Breast epithelium (tissue), 3 donors: ENCODE data around the gene CEP78.

Experiments
- POLR2A ChIP-seq: fragments of 450-650 bp; IDR thresholded peaks from one replicate; pipeline ENCODE4 v1.6.1; 2016; ENCODE audit warnings: antibody characterized with exemption, mild to moderate bottlenecking, moderate library complexity
- TF ChIP-seq, protein P1 (sequence below), 3 donors: fragments of 450-650 bp; IDR thresholded peaks; one replicate each; pipeline ENCODE4 v1.5.1; 2016 to 2017; ENCODE audit warnings: antibody characterized with exemption in 3 of 3, mild to moderate bottlenecking in 3 of 3, moderate library complexity in 3 of 3

DNA sequence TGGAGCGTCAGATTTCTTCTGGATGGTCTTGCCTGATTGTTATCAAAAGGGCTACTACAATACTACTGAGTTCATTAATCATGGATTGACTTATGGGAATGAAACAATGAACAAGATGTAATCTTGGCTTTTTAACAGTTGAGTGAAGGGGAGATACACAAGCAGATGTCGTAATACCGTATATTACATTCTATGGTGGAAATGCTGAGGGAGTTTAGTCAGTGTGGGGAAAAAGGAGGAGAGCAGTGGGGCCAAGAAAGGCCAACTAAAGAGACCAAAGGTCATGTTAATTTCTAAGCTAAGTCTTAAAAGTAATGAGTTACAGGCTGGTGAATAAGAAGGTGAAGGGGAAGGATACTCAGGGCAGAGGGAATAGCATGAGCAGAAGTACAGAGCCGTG, 32.0 kb downstream of the CEP78 start:
- TF ChIP-seq, protein P1, sequence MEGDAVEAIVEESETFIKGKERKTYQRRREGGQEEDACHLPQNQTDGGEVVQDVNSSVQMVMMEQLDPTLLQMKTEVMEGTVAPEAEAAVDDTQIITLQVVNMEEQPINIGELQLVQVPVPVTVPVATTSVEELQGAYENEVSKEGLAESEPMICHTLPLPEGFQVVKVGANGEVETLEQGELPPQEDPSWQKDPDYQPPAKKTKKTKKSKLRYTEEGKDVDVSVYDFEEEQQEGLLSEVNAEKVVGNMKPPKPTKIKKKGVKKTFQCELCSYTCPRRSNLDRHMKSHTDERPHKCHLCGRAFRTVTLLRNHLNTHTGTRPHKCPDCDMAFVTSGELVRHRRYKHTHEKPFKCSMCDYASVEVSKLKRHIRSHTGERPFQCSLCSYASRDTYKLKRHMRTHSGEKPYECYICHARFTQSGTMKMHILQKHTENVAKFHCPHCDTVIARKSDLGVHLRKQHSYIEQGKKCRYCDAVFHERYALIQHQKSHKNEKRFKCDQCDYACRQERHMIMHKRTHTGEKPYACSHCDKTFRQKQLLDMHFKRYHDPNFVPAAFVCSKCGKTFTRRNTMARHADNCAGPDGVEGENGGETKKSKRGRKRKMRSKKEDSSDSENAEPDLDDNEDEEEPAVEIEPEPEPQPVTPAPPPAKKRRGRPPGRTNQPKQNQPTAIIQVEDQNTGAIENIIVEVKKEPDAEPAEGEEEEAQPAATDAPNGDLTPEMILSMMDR (IDR thresholded peaks at IDR 0.05), result no peak
- no peak for TF ChIP-seq POLR2A
